Vagina (tissue), 2 donors: ENCODE data around the gene CUX1. TPM values are rescaled to one million over a fixed set of nuclear protein-coding genes. Genes with fewer than 3 reads are reported as not detected.

Experiments used
- DNase-seq, 2 donors: peaks; one replicate each; pipeline ENCODE4 v3.0.0-alpha.2; 2017; ENCODE audit errors: extremely low spot score in 2 of 2
- H3K27ac ChIP-seq: fragments of 200-600 bp; sonication (generic); one replicate; pipeline ENCODE4 v1.5.1; 2019
- H3K27me3 ChIP-seq: fragments of 200-600 bp; sonication (generic); one replicate; pipeline ENCODE4 v1.5.1; 2019
- H3K36me3 ChIP-seq, 2 donors: fragments of 200-600 bp; sonication (generic); one replicate each; pipeline ENCODE4 v1.5.1; 2017 to 2019
- H3K4me1 ChIP-seq: fragments of 200-600 bp; sonication (generic); one replicate; pipeline ENCODE4 v1.5.1; 2019
- H3K4me3 ChIP-seq, 2 donors: fragments of 200-600 bp; sonication (generic); 1 replicate in 1 of 2; 2 replicates in 1 of 2; pipeline ENCODE4 v1.5.1; 2016 to 2019
- H3K9me3 ChIP-seq: fragments of 200-600 bp; sonication (generic); one replicate; pipeline ENCODE4 v1.5.1; 2019
- CTCF ChIP-seq, 3 experiments: fragments of 450-650 bp in 2 of 3; fragments of 200-600 bp in 1 of 3; sonication (generic) in 1 of 3; IDR thresholded peaks; one replicate each; pipeline ENCODE4 v1.5.1; 2017 to 2019; ENCODE audit warnings: antibody characterized with exemption in 3 of 3, mild to moderate bottlenecking in 2 of 3, moderate library complexity in 2 of 3
- POLR2A ChIP-seq, 2 donors: fragments of 450-650 bp; IDR thresholded peaks; one replicate each; pipeline ENCODE4 v1.6.1; 2017; ENCODE audit warnings: antibody characterized with exemption in 2 of 2, mild to moderate bottlenecking in 2 of 2, moderate library complexity in 2 of 2
- POLR2AphosphoS5 ChIP-seq, 2 donors: sonication (generic); formaldehyde crosslinking; IDR thresholded peaks; one replicate each; pipeline ENCODE4 v1.9.0; 2017; ENCODE audit warnings: antibody characterized with exemption in 2 of 2, mild to moderate bottlenecking in 2 of 2, low read depth in 1 of 2; ENCODE audit not compliant: insufficient read depth in 1 of 2
- intact Hi-C: fragments of 100-400 bp; cut with DNase I; formaldehyde crosslinking; loops from one replicate; pipeline ENCODE4 v1.15.1; 2023
- total RNA-seq: library from RNA; depleted of rRNA; stranded (reverse); fragments of >200 nt; gene quantifications from one replicate; pipeline ENCODE4 v1.2.3, GENCODE V29; 2016

Gene CUX1
- total RNA-seq, 1 donor from 2014 or later, result 65.3 TPM

GRCh38 chr7:101996131-101996691, 178.8 kb downstream of the CUX1 start:
- intact Hi-C loops, result no loop called here

GRCh38 chr7:101996876-101997275, 179.4 kb downstream of the CUX1 start:
- no peak for TF ChIP-seq POLR2A (IDR thresholded peaks at IDR 0.05)
- H3K4me3 ChIP-seq, result no peak overlapping the region
- intact Hi-C loops, result no loop called here
- H3K27ac ChIP-seq, result no peak overlapping the region
- H3K9me3 ChIP-seq, result no peaks in the 10 kb centered on the region
- DNase-seq, result no peak
- no peaks in the 10 kb centered on the region for H3K4me1 ChIP-seq
- H3K27me3 ChIP-seq, result no peaks in the 10 kb centered on the region
- H3K36me3 ChIP-seq, result no peaks in the 10 kb centered on the region

More at GRCh38 chr7:101996131-101996691, 178.8 kb downstream of the CUX1 start:
- no peaks in the 10 kb centered on the region for H3K4me1 ChIP-seq
- no peak overlapping the region for H3K27ac ChIP-seq
- H3K36me3 ChIP-seq, result no peaks in the 10 kb centered on the region
- TF ChIP-seq POLR2AphosphoS5 (IDR thresholded peaks at IDR 0.05; ENCODE audit: insufficient read depth in 1 of 2, low read depth in 1 of 2) (no peak), POLR2A (IDR thresholded peaks at IDR 0.05) (no peak), CTCF (IDR thresholded peaks at IDR 0.05) (no peak)
- no peak overlapping the region for H3K4me3 ChIP-seq
- H3K9me3 ChIP-seq, result no peaks in the 10 kb centered on the region
- no peak for DNase-seq
- no peaks in the 10 kb centered on the region for H3K27me3 ChIP-seq

- intact Hi-C loops, result no loop called here
- H3K36me3 ChIP-seq, result no peaks in the 10 kb centered on the region
- no peak for DNase-seq
- no peak overlapping the region for H3K27ac ChIP-seq
- H3K4me1 ChIP-seq, result no peaks in the 10 kb centered on the region
- H3K27me3 ChIP-seq, result no peaks in the 10 kb centered on the region
- no peak overlapping the region for H3K4me3 ChIP-seq
- TF ChIP-seq POLR2A (IDR thresholded peaks at IDR 0.05), result no peak
- no peak for TF ChIP-seq CTCF (IDR thresholded peaks at IDR 0.05)
- no peak for TF ChIP-seq POLR2AphosphoS5 (IDR thresholded peaks at IDR 0.05; ENCODE audit: insufficient read depth in 1 of 2, low read depth in 1 of 2)
- no peaks in the 10 kb centered on the region for H3K9me3 ChIP-seq
These were observed 180.8 kb downstream of the CUX1 start for GRCh38 chr7:101998029-101998905.

- no peak overlapping the region for H3K27ac ChIP-seq
- H3K9me3 ChIP-seq, result no peaks in the 10 kb centered on the region
- DNase-seq, result no peak
- no peaks in the 10 kb centered on the region for H3K27me3 ChIP-seq
- H3K4me3 ChIP-seq, result no peak overlapping the region
- no peaks in the 10 kb centered on the region for H3K36me3 ChIP-seq
- intact Hi-C loops, result no loop called here
- TF ChIP-seq POLR2A (IDR thresholded peaks at IDR 0.05) (no peak), POLR2AphosphoS5 (IDR thresholded peaks at IDR 0.05; ENCODE audit: insufficient read depth in 1 of 2, low read depth in 1 of 2) (no peak), CTCF (IDR thresholded peaks at IDR 0.05) (no peak)
- no peaks in the 10 kb centered on the region for H3K4me1 ChIP-seq
These were observed 181.4 kb downstream of the CUX1 start for GRCh38 chr7:101998906-101999240.

- no peak overlapping the region for H3K4me3 ChIP-seq
- no peak overlapping the region for H3K27ac ChIP-seq
- H3K9me3 ChIP-seq, result no peaks in the 10 kb centered on the region
- H3K4me1 ChIP-seq, result peaks cover 4% of the 10 kb centered on the region
- DNase-seq, result no peak
- no peaks in the 10 kb centered on the region for H3K27me3 ChIP-seq
- intact Hi-C loops, result no loop called here
- H3K36me3 ChIP-seq, result no peaks in the 10 kb centered on the region
- TF ChIP-seq POLR2AphosphoS5 (IDR thresholded peaks at IDR 0.05; ENCODE audit: insufficient read depth in 1 of 2, low read depth in 1 of 2) (no peak), CTCF (IDR thresholded peaks at IDR 0.05) (no peak), POLR2A (IDR thresholded peaks at IDR 0.05) (no peak)
These were observed 182.0 kb downstream of the CUX1 start for GRCh38 chr7:101999393-101999792.
